ENCODE results near the gene PRKACB. TPM values are rescaled to one million over a fixed set of nuclear protein-coding genes. Genes with fewer than 3 reads are reported as not detected.

The PRKACB gene
- 6.7 to 9.7 TPM (median 8.2 TPM) in 5 replicates for total RNA-seq (2022; extraction: Qiagen RNA extraction)

GRCh38 chr1:84143796-84144565 lies at the start of gene PRKACB:
Gene PRKACB, plus strand, starts transcription at chr1:84144271. Its CDS starts 91 bp downstream, at chr1:84144362.

Other genes starting within 250 kb of the PRKACB start
- 2.3 to 3.9 TPM (median 3.0 TPM) in 5 replicates for gene TTLL7, start 145.1 kb upstream of the PRKACB start, total RNA-seq (2022; extraction: Qiagen RNA extraction)
- 0.22 to 0.65 TPM (median 0.40 TPM) in 5 replicates for gene SAMD13, start 157.4 kb downstream of the PRKACB start, total RNA-seq (2022; extraction: Qiagen RNA extraction)

All from A549 treated with CORT108297 at 1 μM for 4 hours (cell line).